ENCODE results near the gene LLGL1.

The LLGL1 gene

GRCh38 chr17:18218756-18219415 lies 6.5 kb upstream of the LLGL1 start:
- Histone ChIP-seq H3K36me3 (ENCODE audit: control insufficient read depth, low read depth, low read length) (no peaks in the 10 kb centered on the region), H3K27me3 (ENCODE audit: control insufficient read depth, insufficient read depth, low read length) (no peaks in the 10 kb centered on the region), H3K9me3 (ENCODE audit: control insufficient read depth, low read depth, low read length) (no peaks in the 10 kb centered on the region), H3K9ac (ENCODE audit: low read length) (no peak overlapping the region), H3K4me1 (ENCODE audit: control insufficient read depth, low read depth, low read length) (no peaks in the 10 kb centered on the region), H3K4me3 (ENCODE audit: low read length) (no peak overlapping the region), H3K27ac (ENCODE audit: low read length) (no peak overlapping the region)

DNA sequence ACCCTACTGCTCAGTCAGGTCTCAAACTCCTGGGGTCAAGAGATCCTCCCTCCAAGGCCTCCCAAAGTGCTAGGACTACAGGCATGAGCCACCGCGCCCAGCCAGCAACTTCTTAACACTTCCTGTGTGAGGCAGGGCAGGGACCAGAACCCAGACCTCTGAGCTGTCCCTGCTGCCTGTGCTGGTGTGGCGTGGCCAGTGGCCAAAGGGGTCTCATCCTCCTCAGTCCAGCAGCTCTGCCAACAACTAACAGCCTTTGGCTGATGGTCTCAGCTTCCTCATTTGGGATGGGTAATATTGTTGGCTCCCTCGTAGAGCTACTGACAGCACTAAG lies 1.4 kb upstream of the LLGL1 start:
- Histone ChIP-seq H3K27me3 (ENCODE audit: control insufficient read depth, insufficient read depth, low read length) (no peaks in the 10 kb centered on the region), H3K9me3 (ENCODE audit: control insufficient read depth, low read depth, low read length) (no peaks in the 10 kb centered on the region), H3K36me3 (ENCODE audit: control insufficient read depth, low read depth, low read length) (no peaks in the 10 kb centered on the region), H3K27ac (ENCODE audit: low read length) (peak overlapping the region; percentile 97), H3K4me1 (ENCODE audit: control insufficient read depth, low read depth, low read length) (peaks cover 6% of the 10 kb centered on the region), H3K4me3 (ENCODE audit: low read length) (peak overlapping the region; percentile 75), H3K9ac (ENCODE audit: low read length) (peak overlapping the region; percentile 92)

DNA sequence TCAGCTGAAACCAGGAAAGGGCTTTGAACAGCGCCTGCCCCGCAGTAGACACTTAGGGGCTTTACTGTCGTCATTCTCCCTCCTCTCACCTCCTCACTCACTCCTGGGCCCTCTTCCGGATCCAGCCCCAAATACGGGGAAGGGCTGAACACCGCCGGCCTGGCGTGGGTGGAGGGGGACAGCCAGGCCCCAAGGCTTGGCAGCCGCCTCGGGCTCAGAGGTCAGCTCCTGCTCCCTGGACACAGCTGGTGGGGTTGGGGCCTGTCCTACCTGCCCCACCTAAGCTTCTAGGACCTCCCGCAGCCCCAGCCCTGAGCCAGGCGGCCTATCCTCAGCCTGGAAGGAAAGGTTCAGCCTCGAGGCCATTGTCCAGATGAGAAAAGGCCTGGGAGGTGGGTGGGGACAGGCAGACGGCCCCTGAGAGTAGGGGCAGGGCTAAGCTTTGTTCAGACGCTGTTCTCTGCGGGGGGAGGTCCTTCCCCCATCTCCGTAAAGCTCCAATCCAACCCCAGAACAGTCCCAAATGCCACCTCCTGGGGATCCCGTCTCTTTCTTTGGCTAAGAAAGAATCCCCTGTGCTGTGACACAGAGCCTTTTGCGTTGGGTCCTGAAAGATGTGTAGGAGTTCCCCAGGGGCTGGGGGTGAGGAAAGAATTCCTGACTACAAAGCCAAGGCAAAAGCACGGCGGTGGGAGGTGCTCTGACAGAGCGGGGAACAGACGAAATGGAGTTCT lies 881 bp upstream of the LLGL1 start:
- Histone ChIP-seq H3K9me3 (ENCODE audit: control insufficient read depth, low read depth, low read length) (no peaks in the 10 kb centered on the region), H3K27ac (ENCODE audit: low read length) (peak overlapping the region; percentile 97), H3K9ac (ENCODE audit: low read length) (peak overlapping the region; percentile 92), H3K36me3 (ENCODE audit: control insufficient read depth, low read depth, low read length) (no peaks in the 10 kb centered on the region), H3K27me3 (ENCODE audit: control insufficient read depth, insufficient read depth, low read length) (no peaks in the 10 kb centered on the region), H3K4me1 (ENCODE audit: control insufficient read depth, low read depth, low read length) (peaks cover 6% of the 10 kb centered on the region), H3K4me3 (ENCODE audit: low read length) (peak overlapping the region; percentile 75)

DNA sequence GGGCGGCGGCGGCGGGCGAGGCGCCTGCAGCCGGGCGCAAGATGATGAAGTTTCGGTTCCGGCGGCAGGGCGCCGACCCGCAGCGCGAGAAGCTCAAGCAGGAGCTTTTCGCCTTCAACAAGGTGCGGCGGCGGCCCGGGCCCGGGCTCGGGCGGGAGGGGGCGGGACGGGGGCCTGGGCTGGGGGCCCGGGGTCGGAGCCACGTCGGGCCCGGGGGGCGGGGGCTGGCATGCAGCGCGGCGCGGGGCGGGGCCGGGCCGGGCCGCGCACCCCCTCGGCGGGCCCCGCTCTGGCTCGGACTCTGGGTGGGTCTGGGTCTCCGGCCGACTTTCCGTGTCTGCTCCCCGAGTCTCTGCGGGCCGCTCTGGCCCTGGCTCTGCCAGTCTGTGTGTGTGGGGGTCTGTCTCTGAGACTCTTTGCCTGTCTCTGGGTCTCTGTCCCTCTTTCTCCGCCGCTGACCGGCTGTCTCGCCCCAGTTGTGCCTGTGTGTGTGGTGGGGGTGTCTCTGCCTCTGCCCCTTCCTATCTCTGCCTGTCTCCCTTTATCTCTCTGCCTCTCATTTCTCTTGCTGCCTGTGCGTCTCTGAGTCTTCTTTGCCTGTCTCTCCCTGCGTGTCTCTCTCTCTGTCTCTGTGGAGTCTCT lies 328 bp downstream of the LLGL1 start:
- H3K27me3 ChIP-seq (ENCODE audit: control insufficient read depth, insufficient read depth, low read length), result no peaks in the 10 kb centered on the region
- H3K27ac ChIP-seq (ENCODE audit: low read length), result no peak overlapping the region
- H3K9ac ChIP-seq (ENCODE audit: low read length), result peak overlapping the region; percentile 66
- H3K9me3 ChIP-seq (ENCODE audit: control insufficient read depth, low read depth, low read length), result no peaks in the 10 kb centered on the region
- H3K4me1 ChIP-seq (ENCODE audit: control insufficient read depth, low read depth, low read length), result peaks cover 8% of the 10 kb centered on the region
- H3K36me3 ChIP-seq (ENCODE audit: control insufficient read depth, low read depth, low read length), result no peaks in the 10 kb centered on the region
- peak overlapping the region; percentile 85 for H3K4me3 ChIP-seq (ENCODE audit: low read length)

DNA sequence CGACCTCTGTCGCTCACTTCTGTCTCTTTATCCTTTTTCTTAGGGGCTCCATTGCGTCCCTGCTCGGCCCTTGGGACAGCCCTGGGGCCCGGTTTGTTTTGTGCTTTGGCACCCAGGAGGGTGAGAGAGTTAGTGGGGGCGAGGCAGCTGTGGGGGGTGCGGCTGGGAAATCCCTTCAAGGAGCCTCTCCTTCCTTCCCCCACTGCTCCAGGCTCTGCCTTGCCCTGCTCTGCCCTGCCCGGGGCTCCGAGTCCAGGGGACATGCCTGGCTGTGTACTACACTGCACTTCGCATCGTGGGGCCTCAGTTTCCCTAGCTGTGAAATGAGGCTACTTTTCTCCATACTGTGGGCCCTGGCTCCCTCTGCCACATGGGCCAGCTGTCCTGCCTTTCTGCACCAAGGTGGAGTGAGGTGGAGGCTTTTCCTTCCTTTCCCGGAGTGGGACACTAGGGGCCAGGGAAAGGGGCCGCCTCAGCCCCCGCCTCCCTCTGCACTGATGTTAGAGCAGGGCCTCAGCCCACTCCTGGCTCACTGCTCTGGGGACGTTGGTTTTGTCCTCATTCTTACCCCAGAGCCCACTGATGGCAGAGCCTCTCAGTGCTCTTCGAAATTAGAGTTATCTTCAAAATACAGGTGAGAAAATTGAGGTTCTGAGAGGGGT lies 980 bp downstream of the LLGL1 start:
- Histone ChIP-seq H3K9me3 (ENCODE audit: control insufficient read depth, low read depth, low read length) (no peaks in the 10 kb centered on the region), H3K9ac (ENCODE audit: low read length) (peak overlapping the region; percentile 66), H3K27ac (ENCODE audit: low read length) (no peak overlapping the region), H3K36me3 (ENCODE audit: control insufficient read depth, low read depth, low read length) (no peaks in the 10 kb centered on the region), H3K4me1 (ENCODE audit: control insufficient read depth, low read depth, low read length) (peaks cover 12% of the 10 kb centered on the region), H3K4me3 (ENCODE audit: low read length) (peak overlapping the region; percentile 85), H3K27me3 (ENCODE audit: control insufficient read depth, insufficient read depth, low read length) (no peaks in the 10 kb centered on the region)

GRCh38 chr17:18227635-18228034 lies 2.2 kb downstream of the LLGL1 start:
- Histone ChIP-seq H3K4me1 (ENCODE audit: control insufficient read depth, low read depth, low read length) (peaks cover 12% of the 10 kb centered on the region), H3K9ac (ENCODE audit: low read length) (no peak overlapping the region), H3K27ac (ENCODE audit: low read length) (no peak overlapping the region), H3K27me3 (ENCODE audit: control insufficient read depth, insufficient read depth, low read length) (no peaks in the 10 kb centered on the region), H3K36me3 (ENCODE audit: control insufficient read depth, low read depth, low read length) (peaks cover 3% of the 10 kb centered on the region), H3K4me3 (ENCODE audit: low read length) (no peak overlapping the region), H3K9me3 (ENCODE audit: control insufficient read depth, low read depth, low read length) (no peaks in the 10 kb centered on the region)

DNA sequence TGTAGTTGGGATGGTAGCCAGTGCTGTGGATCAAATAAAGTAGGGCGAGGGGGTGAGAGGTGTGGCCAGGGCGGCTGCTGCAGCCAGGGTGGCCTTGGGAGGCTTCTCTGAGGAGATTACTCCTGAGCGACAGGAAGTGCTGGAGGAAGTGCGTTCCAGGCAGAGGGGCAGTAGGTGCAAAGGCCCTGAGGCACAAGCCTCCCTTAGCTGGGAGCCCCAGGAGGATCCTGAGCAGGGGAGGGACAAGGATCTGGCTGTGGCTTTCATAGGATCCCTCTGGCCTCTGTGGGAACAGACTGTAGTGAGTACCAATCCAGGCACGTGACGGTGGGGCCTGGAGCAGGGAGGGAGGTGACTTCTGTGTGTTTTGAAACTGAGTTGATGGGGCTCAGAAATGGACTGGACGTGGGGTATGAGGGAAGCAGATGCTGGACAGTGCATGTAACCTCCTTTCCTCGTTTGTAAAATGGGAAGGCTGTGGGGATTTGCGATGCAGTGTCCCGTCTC lies 2.8 kb downstream of the LLGL1 start:
- Histone ChIP-seq H3K27me3 (ENCODE audit: control insufficient read depth, insufficient read depth, low read length) (no peaks in the 10 kb centered on the region), H3K36me3 (ENCODE audit: control insufficient read depth, low read depth, low read length) (peaks cover 5% of the 10 kb centered on the region), H3K9ac (ENCODE audit: low read length) (no peak overlapping the region), H3K27ac (ENCODE audit: low read length) (no peak overlapping the region), H3K4me3 (ENCODE audit: low read length) (no peak overlapping the region), H3K4me1 (ENCODE audit: control insufficient read depth, low read depth, low read length) (peaks cover 12% of the 10 kb centered on the region), H3K9me3 (ENCODE audit: control insufficient read depth, low read depth, low read length) (no peaks in the 10 kb centered on the region)

DNA sequence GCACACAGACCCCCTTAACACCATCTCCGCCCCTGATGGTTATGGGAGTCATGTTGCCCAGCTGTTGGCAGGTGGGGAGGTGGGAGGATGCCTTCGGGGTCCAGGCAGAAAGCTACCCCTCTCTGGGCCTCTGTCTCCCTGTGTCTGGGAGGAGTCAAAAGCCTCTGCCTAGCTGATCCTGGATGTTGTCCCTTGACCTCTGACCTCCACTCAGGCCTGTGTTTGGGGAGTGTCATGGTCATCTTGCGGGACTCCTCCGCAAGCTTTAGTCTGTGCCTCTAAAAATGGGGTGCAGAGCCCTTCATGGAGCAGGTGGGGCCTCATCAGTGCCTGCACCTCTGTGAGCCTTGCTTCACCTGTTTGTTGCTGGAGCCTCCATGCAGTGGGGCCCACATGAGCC lies 3.8 kb downstream of the LLGL1 start:
- no peak overlapping the region for H3K4me3 ChIP-seq (ENCODE audit: low read length)
- H3K4me1 ChIP-seq (ENCODE audit: control insufficient read depth, low read depth, low read length), result peaks cover 8% of the 10 kb centered on the region
- H3K9ac ChIP-seq (ENCODE audit: low read length), result no peak overlapping the region
- H3K36me3 ChIP-seq (ENCODE audit: control insufficient read depth, low read depth, low read length), result peaks cover 16% of the 10 kb centered on the region
- H3K27ac ChIP-seq (ENCODE audit: low read length), result no peak overlapping the region
- H3K27me3 ChIP-seq (ENCODE audit: control insufficient read depth, insufficient read depth, low read length), result no peaks in the 10 kb centered on the region
- H3K9me3 ChIP-seq (ENCODE audit: control insufficient read depth, low read depth, low read length), result no peaks in the 10 kb centered on the region

- peaks cover 6% of the 10 kb centered on the region for H3K4me1 ChIP-seq (ENCODE audit: control insufficient read depth, low read depth, low read length)
- H3K4me3 ChIP-seq (ENCODE audit: low read length), result no peak overlapping the region
- H3K36me3 ChIP-seq (ENCODE audit: control insufficient read depth, low read depth, low read length), result peaks cover 21% of the 10 kb centered on the region
- H3K27ac ChIP-seq (ENCODE audit: low read length), result no peak overlapping the region
- H3K9ac ChIP-seq (ENCODE audit: low read length), result no peak overlapping the region
- H3K27me3 ChIP-seq (ENCODE audit: control insufficient read depth, insufficient read depth, low read length), result no peaks in the 10 kb centered on the region
- no peaks in the 10 kb centered on the region for H3K9me3 ChIP-seq (ENCODE audit: control insufficient read depth, low read depth, low read length)
Observed at GRCh38 chr17:18229771-18230170, 4.3 kb downstream of the LLGL1 start.

DNA sequence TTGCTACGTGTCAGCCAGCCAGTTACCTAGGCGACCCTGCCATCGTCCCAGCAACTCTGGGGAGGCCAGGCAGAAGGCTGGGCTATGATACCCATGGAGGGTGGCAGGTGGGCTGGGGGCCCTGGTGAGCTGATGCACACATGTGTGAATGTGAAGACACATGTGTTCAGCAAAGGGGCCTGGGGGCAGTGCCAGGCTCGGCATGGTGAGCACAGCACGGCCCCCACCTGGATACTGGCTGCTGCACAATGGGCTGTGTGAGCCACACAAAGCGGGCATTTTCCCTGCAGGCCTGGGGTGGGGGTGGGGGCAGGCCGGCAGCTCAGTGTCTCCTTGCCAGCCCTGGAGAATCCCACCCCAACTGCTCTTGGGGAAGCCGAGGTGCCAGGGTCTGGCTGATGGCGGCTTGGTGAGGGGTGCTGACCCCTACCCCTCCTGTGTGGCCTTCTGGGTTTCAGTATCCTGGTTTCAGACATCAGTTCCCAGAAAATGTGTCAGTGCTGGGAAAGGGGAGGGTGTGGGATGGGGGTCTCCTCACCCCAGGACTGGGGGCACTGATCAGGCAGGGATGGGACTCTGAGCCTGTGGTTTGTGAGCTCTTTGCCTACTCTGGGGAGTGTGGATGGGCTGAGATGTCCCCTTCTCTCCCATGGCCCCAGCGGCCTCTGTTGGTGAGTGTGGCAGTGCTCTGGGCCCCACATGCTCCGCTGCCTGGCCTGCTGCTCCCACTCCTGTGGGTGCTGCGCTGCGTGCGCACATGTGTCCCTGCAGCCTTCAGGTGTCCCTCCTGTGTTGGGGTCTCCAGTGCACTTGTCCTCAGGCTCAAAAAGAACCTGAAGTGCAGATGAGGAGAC lies 5.1 kb downstream of the LLGL1 start:
- no peak overlapping the region for H3K4me3 ChIP-seq (ENCODE audit: low read length)
- H3K27ac ChIP-seq (ENCODE audit: low read length), result no peak overlapping the region
- H3K4me1 ChIP-seq (ENCODE audit: control insufficient read depth, low read depth, low read length), result peaks cover 6% of the 10 kb centered on the region
- H3K9me3 ChIP-seq (ENCODE audit: control insufficient read depth, low read depth, low read length), result no peaks in the 10 kb centered on the region
- H3K9ac ChIP-seq (ENCODE audit: low read length), result no peak overlapping the region
- peaks cover 28% of the 10 kb centered on the region for H3K36me3 ChIP-seq (ENCODE audit: control insufficient read depth, low read depth, low read length)
- H3K27me3 ChIP-seq (ENCODE audit: control insufficient read depth, insufficient read depth, low read length), result no peaks in the 10 kb centered on the region

DNA sequence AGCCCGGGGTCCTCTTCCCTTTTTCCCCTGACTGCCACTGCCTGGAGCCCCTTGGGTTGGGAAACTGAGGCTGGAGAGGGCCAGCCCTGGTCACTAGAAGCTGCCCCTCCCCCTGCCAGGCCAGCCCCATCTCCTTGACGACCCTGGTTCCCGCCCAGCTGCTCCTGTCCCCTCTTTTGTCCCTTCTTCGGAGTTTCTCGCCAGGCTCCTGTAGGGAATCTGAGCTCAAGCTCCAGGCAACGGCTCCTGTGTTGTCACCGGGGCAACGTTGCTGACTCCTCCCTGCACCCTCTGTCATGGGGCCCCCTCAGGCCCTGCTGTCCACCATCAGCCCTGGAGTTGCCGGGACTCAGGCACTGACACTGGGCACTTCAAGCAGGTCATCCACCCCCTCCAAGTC lies 5.7 kb downstream of the LLGL1 start:
- Histone ChIP-seq H3K4me1 (ENCODE audit: control insufficient read depth, low read depth, low read length) (peaks cover 6% of the 10 kb centered on the region), H3K27ac (ENCODE audit: low read length) (no peak overlapping the region), H3K4me3 (ENCODE audit: low read length) (no peak overlapping the region), H3K36me3 (ENCODE audit: control insufficient read depth, low read depth, low read length) (peaks cover 31% of the 10 kb centered on the region), H3K9me3 (ENCODE audit: control insufficient read depth, low read depth, low read length) (no peaks in the 10 kb centered on the region), H3K27me3 (ENCODE audit: control insufficient read depth, insufficient read depth, low read length) (no peaks in the 10 kb centered on the region), H3K9ac (ENCODE audit: low read length) (no peak overlapping the region)

Data from iPS-18a (cell line).